Astrocyte (in vitro differentiated cells and primary cell): ENCODE data around the gene CDH22. TPM values are rescaled to one million over a fixed set of nuclear protein-coding genes. Genes with fewer than 3 reads are reported as not detected.

Experiments
- DNase-seq: peaks from one replicate; pipeline ENCODE4 v3.0.0-alpha.2; 2010; ENCODE audit warnings: low read depth
- FAIRE-seq: peaks from 2 replicates; lab custom pipeline; 2011; peaks lifted over from hg19 to GRCh38; lab: Jason Lieb, UNC
- H2AFZ ChIP-seq: 2 replicates; pipeline ENCODE4 v1.6.0; 2012; ENCODE audit warnings: low read depth, low read length, inconsistent platforms
- H3K27ac ChIP-seq: 2 replicates; pipeline ENCODE4 v1.5.1; 2011; ENCODE audit warnings: low read depth, low read length, inconsistent platforms
- H3K27me3 ChIP-seq: 2 replicates; pipeline ENCODE4 v1.6.0; 2011; ENCODE audit warnings: low read length, inconsistent platforms; ENCODE audit not compliant: insufficient read depth
- H3K36me3 ChIP-seq: 2 replicates; pipeline ENCODE4 v1.5.1; 2011; ENCODE audit warnings: low read length, inconsistent platforms; ENCODE audit not compliant: insufficient read depth
- H3K4me1 ChIP-seq: 2 replicates; pipeline ENCODE4 v1.5.1; 2011; ENCODE audit warnings: low read length, inconsistent platforms; ENCODE audit not compliant: insufficient read depth
- H3K4me2 ChIP-seq: 2 replicates; pipeline ENCODE4 v1.6.0; 2012; ENCODE audit warnings: low read length, inconsistent platforms
- H3K4me3 ChIP-seq: 2 replicates; pipeline ENCODE4 v1.5.1; 2011; ENCODE audit warnings: low read depth, mild to moderate bottlenecking, low read length, inconsistent platforms; ENCODE audit not compliant: insufficient read depth
- H3K79me2 ChIP-seq: 2 replicates; pipeline ENCODE4 v1.6.0; 2012; ENCODE audit warnings: mild to moderate bottlenecking, low read length, inconsistent platforms; ENCODE audit not compliant: insufficient read depth
- H3K9ac ChIP-seq: 2 replicates; pipeline ENCODE4 v1.6.0; 2012; ENCODE audit warnings: mild to moderate bottlenecking, low read length, inconsistent platforms
- H3K9me3 ChIP-seq: 2 replicates; pipeline ENCODE4 v1.5.1; 2012; ENCODE audit warnings: low read depth, mild to moderate bottlenecking, low read length, inconsistent platforms; ENCODE audit not compliant: insufficient read depth
- H4K20me1 ChIP-seq: 2 replicates; pipeline ENCODE4 v1.6.0; 2012; ENCODE audit warnings: low read length, inconsistent platforms; ENCODE audit not compliant: insufficient read depth
- H3K27ac Mint-ChIP-seq: one replicate; pipeline ENCODE4 v1.8.0; 2021; ENCODE audit warnings: mild to moderate bottlenecking, mixed read lengths; ENCODE audit not compliant: unreplicated experiment
- H3K27me3 Mint-ChIP-seq: one replicate; pipeline ENCODE4 v1.8.0; 2021; ENCODE audit warnings: low read depth, mixed read lengths; ENCODE audit not compliant: unreplicated experiment
- H3K36me3 Mint-ChIP-seq: one replicate; pipeline ENCODE4 v1.8.0; 2021; ENCODE audit warnings: low read depth, mixed read lengths; ENCODE audit not compliant: unreplicated experiment
- H3K4me1 Mint-ChIP-seq: one replicate; pipeline ENCODE4 v1.8.0; 2021; ENCODE audit warnings: low read depth, mixed read lengths; ENCODE audit not compliant: unreplicated experiment
- H3K4me3 Mint-ChIP-seq: one replicate; pipeline ENCODE4 v1.8.0; 2021; ENCODE audit warnings: mild to moderate bottlenecking, moderate library complexity, mixed read lengths; ENCODE audit not compliant: unreplicated experiment
- H3K9me3 Mint-ChIP-seq: one replicate; pipeline ENCODE4 v1.8.0; 2021; ENCODE audit warnings: mild to moderate bottlenecking, mixed read lengths; ENCODE audit not compliant: unreplicated experiment
- EZH2 ChIP-seq: IDR thresholded peaks from 2 replicates; pipeline ENCODE4 v1.6.1; 2012; ENCODE audit warnings: mild to moderate bottlenecking, low read length, inconsistent platforms; ENCODE audit not compliant: insufficient read depth
- total RNA-seq: library from RNA; stranded (reverse); gene quantifications from 2 replicates; pipeline ENCODE4 v1.2.1, GENCODE V29; 2021
- TF ChIP-seq, protein P1 (sequence below): IDR thresholded peaks from 2 replicates; pipeline ENCODE4 v1.5.1; 2011; ENCODE audit warnings: low read depth, mild to moderate bottlenecking, inconsistent platforms, low read length, moderate library complexity; ENCODE audit not compliant: insufficient read depth

Gene CDH22
- total RNA-seq, 1 donor from 2014 or later, result not detected

DNA sequence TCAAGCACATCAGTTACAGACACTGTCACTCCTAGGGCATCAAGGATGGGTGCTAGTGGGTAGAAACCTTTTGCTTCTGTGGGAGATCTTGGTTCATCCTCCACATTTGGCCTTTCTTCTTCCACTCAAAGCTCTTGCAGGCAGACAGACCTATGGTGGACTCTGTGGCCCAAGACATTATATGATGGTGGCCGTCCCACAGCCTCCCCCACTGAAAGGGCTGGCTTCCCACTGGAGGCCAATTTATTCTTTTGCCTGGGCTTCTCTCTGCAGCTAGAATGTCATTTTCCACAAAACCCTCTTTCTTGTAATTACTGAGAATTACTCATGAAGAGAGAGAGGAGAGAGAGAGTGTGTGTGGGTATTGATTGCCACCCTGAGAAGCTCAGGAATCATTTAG is 146.4 kb downstream of the CDH22 start:
- Histone ChIP-seq H3K36me3 (no peaks in the 10 kb centered on the region), H3K27me3 (peaks cover 25% of the 10 kb centered on the region), H3K9ac (no peak overlapping the region), H4K20me1 (no peaks in the 10 kb centered on the region), H3K9me3 (no peaks in the 10 kb centered on the region), H3K4me2 (no peak overlapping the region), H2AFZ (no peak overlapping the region), H3K27ac (no peak overlapping the region), H3K79me2 (no peaks in the 10 kb centered on the region), H3K4me3 (no peak overlapping the region), H3K4me1 (no peaks in the 10 kb centered on the region)
- FAIRE-seq (no peak), DNase-seq (no peak)
- Mint-ChIP-seq H3K36me3 (no peaks in the 10 kb centered on the region), H3K27ac (no peak overlapping the region), H3K27me3 (peaks cover 77% of the 10 kb centered on the region), H3K9me3 (peaks cover 4% of the 10 kb centered on the region), H3K4me1 (no peaks in the 10 kb centered on the region), H3K4me3 (no peak overlapping the region)
- TF ChIP-seq, protein P1, sequence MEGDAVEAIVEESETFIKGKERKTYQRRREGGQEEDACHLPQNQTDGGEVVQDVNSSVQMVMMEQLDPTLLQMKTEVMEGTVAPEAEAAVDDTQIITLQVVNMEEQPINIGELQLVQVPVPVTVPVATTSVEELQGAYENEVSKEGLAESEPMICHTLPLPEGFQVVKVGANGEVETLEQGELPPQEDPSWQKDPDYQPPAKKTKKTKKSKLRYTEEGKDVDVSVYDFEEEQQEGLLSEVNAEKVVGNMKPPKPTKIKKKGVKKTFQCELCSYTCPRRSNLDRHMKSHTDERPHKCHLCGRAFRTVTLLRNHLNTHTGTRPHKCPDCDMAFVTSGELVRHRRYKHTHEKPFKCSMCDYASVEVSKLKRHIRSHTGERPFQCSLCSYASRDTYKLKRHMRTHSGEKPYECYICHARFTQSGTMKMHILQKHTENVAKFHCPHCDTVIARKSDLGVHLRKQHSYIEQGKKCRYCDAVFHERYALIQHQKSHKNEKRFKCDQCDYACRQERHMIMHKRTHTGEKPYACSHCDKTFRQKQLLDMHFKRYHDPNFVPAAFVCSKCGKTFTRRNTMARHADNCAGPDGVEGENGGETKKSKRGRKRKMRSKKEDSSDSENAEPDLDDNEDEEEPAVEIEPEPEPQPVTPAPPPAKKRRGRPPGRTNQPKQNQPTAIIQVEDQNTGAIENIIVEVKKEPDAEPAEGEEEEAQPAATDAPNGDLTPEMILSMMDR, result no peak
- TF ChIP-seq EZH2, result no peak

DNA sequence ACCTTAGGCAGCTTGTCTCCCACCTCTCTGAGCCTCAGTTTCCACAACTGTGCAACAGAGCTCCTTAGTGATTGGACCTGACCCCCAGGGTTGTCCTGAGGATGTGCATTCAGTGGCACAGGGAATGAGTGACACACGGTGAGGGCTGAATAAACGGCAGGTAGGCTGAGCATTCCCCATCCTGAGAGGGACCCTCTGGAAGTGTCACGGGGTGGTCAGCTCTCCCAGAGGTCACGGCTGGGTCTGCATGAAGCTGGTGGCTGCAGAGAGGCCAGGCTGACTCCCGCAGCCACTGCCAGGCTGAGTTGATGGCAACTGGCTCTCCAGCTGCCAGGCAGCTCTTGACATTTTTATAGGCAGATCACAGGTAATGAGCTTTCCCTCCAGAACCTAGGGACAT is 147.6 kb downstream of the CDH22 start:
- no peak for TF ChIP-seq EZH2
- TF ChIP-seq, protein P1, result no peak
- H3K4me1 Mint-ChIP-seq, result no peaks in the 10 kb centered on the region
- FAIRE-seq, result no peak
- no peaks in the 10 kb centered on the region for H3K36me3 Mint-ChIP-seq
- Histone ChIP-seq H3K9ac (no peak overlapping the region), H3K27me3 (peaks cover 25% of the 10 kb centered on the region), H3K27ac (no peak overlapping the region), H4K20me1 (no peaks in the 10 kb centered on the region), H3K4me1 (no peaks in the 10 kb centered on the region), H2AFZ (no peak overlapping the region), H3K9me3 (no peaks in the 10 kb centered on the region), H3K36me3 (no peaks in the 10 kb centered on the region), H3K4me3 (no peak overlapping the region), H3K79me2 (no peaks in the 10 kb centered on the region), H3K4me2 (no peak overlapping the region)
- no peak overlapping the region for H3K27ac Mint-ChIP-seq
- H3K9me3 Mint-ChIP-seq, result peaks cover 4% of the 10 kb centered on the region
- peaks cover 70% of the 10 kb centered on the region for H3K27me3 Mint-ChIP-seq
- H3K4me3 Mint-ChIP-seq, result no peak overlapping the region
- DNase-seq, result no peak

DNA sequence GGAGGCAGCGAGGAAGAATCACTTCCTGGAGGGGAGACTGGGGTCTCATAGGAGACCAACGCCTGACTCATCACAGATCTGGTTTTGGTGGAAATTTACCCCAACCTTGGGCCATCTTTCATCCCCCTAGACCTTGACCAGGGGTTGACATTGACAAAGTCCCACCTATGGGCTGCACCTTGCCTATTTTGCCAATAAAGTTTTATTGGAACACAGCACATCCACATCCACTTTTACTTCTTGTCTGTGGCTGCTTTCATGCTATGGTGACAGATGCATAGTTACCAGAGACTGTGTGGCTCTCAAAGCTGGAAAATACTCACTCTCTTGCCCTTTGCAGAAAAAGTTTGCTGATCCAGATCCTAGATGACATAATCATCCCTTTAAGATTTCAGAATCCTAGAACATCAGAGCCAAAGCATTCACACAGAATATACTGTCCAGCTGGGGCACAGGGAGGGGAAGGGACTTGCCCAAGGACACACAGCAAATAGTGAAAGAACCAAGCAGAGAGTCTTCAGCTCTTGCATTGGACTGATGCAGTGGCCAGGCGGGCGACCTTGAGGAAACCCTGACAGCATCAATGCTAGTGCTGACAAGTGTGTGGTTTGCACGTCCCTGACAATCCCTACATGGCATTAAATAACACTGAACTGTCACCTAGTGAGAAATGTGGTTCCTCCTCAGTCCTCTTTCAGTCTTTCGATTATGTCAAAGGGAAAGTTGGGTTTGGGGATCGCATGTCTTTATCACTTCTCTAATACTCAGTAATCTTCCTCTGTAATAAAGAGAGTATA is 149.0 kb downstream of the CDH22 start:
- H3K36me3 Mint-ChIP-seq, result no peaks in the 10 kb centered on the region
- H3K27ac ChIP-seq, result no peak overlapping the region
- peaks cover 73% of the 10 kb centered on the region for H3K27me3 Mint-ChIP-seq
- no peaks in the 10 kb centered on the region for H4K20me1 ChIP-seq
- TF ChIP-seq EZH2, result no peak
- TF ChIP-seq, protein P1, result no peak
- peaks cover 20% of the 10 kb centered on the region for H3K27me3 ChIP-seq
- H3K4me3 ChIP-seq, result no peak overlapping the region
- no peaks in the 10 kb centered on the region for H3K79me2 ChIP-seq
- no peaks in the 10 kb centered on the region for H3K4me1 Mint-ChIP-seq
- no peak overlapping the region for H2AFZ ChIP-seq
- no peaks in the 10 kb centered on the region for H3K9me3 ChIP-seq
- no peak overlapping the region for H3K4me2 ChIP-seq
- FAIRE-seq, result no peak
- no peaks in the 10 kb centered on the region for H3K4me1 ChIP-seq
- no peak for DNase-seq
- H3K9me3 Mint-ChIP-seq, result peaks cover 4% of the 10 kb centered on the region
- H3K9ac ChIP-seq, result no peak overlapping the region
- H3K36me3 ChIP-seq, result no peaks in the 10 kb centered on the region
- H3K4me3 Mint-ChIP-seq, result no peak overlapping the region
- no peak overlapping the region for H3K27ac Mint-ChIP-seq
